GM21619 (cell line): ENCODE results near the gene SHROOM3.
A peak's percentile ranks its signal among the peaks of the same experiment; 100 is the strongest.

ENCODE experiments used
- ATAC-seq: cut with Tn5 transposase; IDR thresholded peaks from one replicate; pipeline ENCODE4 v1.9.1; 2021; ENCODE audit not compliant: unreplicated experiment

Gene SHROOM3

DNA sequence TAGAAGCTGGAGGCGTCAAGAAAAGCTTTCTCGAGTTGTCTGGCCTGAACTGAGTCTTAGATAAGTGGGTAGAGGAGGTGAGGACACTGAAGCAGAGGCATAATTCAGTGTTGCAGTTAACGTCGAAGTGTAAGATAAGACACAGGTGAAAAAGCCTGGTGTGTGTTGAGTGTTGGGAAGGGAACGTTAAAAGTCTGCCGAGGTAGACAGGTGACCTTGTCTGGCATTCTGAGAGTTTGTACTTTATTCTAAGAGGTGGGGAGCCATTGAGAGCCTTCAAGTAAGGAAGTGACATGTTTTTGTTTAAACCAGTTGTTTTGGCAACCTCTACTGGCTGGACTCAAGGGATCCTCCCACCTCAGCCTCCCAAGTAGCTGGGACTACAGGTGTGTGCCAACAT, 219.1 kb downstream of the SHROOM3 start:
- no peak for ATAC-seq

DNA sequence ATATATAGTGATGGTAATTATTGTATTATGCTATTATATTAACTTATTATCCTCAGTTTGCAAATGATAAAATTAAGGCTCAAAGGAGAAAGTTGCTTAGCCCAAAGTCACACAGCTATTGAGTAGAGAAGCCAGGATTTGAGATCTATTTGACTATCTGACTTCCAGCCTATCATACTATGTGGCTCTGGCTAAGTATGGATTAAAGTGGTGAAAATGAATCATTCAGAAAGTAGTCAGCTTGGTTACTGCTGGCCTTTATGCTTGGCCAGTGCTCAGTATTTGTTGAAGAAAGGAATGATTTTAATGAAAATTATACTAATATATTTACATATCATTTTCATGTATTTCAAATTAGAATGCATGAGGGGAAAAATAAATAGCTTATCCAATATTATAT, 219.8 kb downstream of the SHROOM3 start:
- no peak for ATAC-seq

DNA sequence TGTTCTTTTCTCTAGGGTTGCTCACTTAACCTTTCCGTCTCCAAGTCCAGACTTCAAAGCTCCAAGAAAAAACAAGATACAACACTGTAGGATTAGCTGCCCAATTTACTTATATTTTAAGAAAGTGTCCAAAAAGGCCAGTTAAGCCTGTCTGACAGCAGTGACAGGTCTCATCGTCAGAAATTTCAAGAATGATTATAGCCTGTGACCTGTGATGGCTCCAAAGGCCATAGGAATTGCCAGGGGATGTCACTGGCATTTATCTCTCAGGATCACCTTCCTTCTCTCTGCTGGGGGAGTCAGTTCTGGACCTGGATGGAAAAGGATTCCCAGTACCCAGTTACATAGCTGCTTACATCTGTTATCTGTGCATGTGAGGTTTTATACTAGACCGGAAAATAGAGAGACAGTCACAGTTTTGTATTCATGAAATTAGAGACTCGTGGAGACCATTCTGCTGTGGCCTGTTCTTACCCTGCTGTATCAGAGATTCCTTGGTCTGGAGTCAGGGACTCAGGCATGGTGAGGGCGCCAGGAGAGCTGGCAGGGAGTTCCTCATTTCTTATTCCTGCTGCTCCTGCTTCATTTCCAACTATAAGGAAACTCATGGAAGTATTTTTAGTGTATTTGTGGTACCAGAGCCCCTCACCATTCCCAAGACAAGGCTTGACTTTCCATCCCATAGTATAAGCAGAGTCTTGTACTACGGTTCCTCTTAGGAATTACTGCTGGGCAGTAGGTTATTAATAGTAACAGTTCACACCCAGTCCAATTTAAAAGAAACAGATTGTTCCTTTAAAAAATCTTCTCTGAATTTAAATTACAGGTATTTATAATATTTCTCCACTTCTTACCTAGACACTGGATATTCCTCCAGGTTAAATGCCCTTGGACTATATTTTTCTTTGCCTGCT, 220.8 kb downstream of the SHROOM3 start:
- ATAC-seq, result no peak

DNA sequence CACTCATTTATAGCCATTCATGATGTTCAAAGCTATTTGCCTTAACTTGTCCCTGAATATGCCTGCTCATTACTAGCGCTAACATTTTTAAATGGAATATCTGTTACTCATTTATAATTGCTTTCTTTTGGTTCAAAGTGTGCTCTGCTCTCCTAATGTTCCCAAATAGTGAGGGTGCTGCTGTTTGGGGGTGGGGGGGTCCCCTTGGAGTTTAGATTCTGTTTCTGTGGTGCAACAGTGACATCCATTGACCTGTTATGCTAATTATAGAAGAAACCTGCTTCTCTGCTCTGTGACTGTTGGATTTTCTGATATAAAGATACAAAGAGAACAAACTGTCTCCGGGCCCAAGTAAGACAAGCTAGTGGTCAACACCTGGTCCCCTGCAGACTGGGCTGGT, 222.4 kb downstream of the SHROOM3 start:
- ATAC-seq, result no peak

DNA sequence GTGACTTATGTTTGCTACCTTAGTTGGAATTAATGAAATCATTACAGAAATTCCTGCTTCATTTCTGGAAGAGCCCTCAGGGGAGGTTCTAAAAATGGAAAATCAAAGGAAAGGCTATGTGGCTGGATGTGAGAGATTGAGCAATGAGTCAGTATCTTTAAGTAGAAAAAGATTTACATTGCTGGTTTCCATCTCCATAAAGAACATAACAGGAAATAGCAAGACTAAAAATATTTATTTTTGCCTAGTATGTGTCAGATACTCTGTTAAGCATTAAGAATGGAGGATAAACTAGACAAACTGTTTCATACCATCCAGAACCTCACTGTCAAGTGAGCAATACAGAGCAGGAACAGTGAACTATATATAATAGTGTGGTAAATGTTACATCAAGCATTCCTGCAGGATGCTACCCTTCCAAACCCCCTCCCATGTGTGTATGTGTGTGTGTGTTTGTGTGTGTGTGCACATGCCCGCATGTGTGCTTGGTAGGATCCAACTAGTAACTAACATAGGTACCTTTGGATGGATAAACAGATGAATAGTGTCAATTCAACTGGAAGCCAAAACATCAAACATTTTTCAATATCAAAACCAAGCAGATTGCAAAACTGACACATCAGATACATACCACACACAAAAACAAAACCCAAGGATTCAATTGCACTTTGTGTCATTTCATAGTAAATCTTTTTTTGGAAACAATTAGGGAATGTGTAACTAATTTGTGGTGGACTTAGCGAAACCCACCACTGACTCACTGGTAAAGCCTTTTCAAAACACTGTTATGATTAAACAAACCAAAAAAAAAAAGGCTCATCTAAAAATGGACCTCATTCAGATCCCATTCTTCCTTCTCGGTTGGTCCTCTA, 223.4 kb downstream of the SHROOM3 start:
- peak; percentile 78 for ATAC-seq

DNA sequence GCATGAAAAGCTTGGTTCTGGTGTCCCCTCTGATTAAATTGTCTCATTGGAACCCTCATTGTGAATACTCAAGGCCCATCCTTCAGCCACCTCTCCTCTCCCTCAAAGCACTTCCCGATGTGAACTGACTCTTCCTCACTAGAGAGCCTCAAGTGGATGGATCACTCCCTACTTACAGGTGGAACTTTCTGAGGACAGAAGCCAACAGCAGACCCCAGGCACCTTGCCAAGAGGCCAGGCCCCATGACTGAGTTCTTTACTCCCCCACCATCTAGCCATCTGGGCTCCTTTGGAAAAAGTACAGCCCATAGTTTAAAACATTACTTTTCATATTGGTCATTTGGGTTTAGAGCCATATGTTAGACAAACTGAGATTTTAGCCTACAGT, 224.1 kb downstream of the SHROOM3 start:
- peak; percentile 14 for ATAC-seq

DNA sequence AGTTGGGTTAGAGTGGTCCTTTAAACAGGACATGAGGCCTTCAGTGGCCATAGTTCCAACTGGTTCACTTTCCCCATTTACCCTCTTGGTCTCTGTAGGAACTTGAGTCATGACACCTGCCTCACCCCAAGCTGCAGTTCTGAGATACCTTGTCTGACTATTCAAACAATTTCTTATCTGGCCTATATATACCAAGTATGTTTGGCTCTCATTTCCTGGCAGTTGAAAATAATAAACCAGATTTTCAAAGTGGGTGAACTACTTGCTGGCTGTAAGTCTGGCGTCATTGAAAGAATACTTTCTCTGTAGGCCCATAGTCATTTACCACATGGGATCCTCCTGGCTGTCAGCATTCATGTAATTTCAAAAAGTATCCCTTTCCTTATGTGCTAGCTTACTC, 228.8 kb downstream of the SHROOM3 start:
- no peak for ATAC-seq

DNA sequence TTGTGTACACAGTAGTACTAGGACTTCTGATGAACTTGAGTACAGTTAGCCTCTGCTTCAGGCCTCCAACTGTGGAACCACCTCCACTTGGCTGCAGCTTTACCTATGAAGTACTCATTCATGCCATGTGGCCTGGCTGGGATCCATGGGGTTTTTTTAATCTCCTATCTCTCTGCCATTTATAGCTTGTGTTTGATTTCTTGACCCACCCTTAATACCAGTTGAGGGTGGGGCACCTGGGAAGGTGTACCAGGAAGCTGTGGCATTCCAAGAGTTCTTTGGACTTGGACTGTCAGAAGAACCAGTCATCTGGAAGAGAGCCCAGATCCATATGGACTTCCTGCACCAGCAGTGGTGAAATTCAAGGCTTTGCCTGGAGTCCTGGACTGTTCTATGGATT, 230.1 kb downstream of the SHROOM3 start:
- no peak for ATAC-seq

DNA sequence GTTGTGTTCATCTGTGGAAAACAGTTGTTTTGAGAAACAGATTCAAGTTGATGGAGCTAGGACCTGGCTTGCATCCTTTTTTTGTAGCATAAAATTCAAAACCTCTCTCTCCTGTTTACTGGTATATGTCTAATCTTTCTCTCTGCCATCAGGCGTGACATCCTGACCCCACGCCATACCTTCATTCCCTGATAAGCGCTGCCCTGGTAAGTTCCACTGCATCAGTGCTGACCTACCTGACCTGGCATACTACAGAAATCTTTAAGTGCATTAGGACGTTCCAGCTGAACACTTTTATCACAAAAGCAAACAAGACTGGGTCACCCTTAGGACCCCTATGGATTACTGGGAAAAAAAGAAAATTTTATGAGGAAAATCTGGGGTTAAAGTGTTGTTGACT, 230.7 kb downstream of the SHROOM3 start:
- ATAC-seq, result no peak

DNA sequence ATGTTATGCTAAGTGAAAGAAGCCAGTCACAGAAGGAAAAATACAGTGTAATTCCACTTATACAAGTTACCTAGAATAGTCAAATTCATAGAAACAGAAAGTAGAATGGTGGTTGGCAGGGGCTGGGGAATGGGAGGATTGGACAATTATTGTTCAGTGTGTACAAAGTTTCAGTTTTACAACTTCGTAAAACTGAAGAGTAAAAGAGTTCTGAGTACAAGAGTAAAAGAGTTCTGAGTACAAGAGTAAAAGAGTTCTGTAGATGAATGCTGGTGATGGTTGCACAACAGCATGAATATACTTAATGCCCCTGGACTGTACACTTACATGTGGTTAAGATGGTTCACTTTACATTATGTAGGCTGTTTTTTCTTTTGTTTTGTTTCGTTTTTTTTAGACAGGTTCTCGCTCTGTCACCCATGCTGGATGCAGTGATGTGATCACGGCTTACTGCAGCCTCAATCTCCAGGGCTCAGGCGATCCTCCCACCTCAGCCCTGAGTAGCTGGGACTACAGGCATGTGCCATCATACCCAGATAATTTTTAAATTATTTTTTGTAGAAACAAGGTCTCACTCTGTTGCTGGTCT, 232.0 kb downstream of the SHROOM3 start:
- ATAC-seq, result peak; percentile 70

DNA sequence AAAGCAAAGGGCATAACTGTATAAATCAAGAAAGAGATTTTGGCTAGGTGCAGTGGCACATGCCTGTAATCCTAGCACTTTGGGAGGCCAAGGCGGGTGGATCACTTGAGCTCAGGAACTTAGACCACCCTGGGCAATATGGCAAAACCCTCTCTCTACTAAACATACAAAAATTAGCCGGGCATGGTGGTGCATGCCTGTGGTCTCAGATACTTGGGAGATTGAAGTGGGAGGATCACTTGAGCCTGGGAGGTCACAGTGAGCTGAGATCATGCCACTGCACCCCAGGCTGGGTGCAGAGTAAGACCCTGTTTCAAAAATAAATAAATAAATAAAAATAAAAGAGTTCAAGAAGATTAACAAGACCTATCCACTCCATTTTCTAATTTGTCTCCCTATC, 235.6 kb downstream of the SHROOM3 start:
- no peak for ATAC-seq

DNA sequence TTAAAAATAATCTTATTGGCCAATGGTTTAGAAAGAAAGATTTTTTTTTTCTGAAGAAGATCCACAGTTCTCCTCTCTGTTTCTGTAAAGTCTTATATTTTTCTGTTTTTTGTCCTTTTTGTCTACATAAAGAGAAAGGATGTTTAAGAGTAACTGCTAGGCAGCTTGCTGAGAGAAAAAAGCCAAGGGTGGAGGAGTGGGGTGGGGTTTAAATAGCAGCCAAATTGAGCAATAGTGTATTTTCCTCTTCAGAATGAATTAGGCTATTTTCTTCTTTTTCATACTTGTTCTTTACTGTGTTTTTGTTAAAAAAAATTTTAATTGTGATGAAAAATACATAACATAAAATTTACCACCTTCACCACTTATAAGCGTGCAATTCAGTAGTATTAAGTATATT, 238.3 kb downstream of the SHROOM3 start:
- ATAC-seq, result no peak

DNA sequence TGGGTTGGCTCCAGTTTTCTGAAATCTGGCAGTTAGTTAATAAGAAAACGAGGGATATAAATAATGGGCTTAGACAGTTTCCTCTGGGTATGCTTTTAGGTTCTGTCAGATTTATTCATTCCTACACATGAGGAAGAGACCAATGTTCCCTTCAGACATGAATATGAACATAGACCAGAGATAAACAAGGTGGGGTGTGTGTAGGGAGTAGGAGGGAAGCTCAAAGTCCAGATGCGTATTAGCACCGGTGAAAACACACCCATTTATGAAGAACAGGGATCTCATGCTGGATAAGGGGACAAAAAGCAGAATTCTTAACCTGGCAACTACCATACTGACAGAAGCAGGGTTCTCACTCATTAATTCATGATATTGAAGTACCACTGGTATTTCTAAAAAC, 240.0 kb downstream of the SHROOM3 start:
- no peak for ATAC-seq

DNA sequence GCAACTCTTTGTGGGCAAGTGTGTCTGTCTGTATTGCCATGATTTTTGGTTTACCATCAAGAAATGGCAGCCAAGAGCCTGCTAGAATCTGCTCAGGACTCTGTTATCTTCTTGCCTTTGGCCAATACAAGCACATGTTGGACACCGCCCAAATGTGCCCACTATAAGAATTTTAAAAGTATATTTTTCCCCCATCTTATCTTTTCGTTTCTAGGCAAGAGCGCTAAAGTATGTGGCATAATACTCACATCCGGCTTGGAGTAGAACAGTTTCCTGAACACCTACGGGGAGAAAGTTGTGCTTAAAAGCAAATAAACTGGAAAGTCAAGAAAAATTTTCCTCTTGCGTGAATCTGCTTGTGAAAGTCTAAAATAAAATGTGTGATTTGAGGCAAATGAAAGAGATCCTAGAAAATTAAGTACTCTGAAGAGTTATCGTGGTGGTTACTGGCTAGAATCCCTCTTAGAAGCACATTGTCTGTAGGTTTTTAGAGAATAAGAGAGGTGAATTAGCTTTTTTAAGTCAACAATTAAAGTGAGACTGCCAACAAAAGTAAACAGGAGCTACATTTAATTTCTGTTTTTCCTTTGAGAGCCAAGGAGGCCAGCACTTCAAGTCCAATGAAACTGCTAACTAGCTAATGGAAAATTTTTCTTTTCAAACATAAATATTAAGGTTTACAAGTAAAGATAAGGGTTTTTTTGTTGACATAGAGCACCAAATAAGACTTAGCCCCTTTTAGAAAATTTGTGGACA, 242.7 kb downstream of the SHROOM3 start:
- no peak for ATAC-seq

DNA sequence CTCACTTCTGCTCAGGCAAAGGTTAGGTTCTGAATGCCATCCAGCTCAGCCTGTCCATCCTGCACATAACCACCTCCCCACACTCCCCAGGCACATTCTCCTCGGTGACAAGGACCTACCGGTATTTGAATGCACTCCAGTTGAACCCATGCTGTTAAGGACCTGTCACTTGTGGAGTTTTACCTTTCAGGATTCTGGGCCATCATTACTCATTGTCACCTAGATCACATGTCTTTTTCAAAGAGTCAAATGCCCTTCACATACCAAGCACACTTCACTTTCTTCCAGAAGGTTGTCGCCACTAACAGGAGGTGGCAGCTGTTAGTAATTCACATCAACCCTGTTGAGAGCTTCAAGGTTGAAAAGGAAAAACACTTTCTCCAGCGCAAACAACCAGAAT, 244.7 kb downstream of the SHROOM3 start:
- ATAC-seq, result no peak

DNA sequence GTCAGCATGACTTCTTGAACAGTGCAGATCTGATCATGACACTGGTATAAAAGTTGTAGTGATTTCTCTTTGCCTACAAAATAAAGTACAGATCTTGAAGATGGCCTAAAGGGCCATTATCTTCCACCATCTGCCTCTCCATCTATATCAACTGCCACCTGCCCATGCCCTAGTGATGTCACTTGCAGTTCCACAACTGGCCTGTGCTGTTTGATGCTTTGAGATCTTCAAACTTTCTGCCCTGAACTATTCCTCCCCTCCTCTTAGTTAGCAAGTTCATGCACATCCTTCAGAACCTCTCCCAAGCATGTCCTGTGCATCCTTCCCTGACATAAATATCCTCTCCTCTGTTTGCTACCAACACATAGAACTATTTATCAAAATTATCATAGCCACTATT, 245.9 kb downstream of the SHROOM3 start:
- no peak for ATAC-seq

DNA sequence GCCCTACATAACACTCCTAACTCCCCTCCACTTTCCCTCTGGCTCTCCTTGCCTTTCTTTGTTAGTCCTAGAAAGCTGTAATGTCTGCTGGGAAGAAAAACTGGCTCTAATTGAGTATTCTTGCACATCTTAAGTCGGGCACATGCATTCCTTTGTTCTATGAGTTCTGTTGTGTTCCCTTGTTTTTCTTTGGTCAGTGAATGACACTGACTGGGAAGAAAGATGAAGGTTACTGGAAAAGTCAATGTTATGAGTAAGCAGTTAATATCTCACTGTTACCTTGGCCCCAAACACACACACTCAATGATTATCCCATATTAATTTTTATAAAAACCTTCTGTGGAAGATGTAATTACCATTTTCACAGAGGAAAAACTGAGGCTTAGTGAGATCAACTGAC, 247.0 kb downstream of the SHROOM3 start:
- no peak for ATAC-seq

DNA sequence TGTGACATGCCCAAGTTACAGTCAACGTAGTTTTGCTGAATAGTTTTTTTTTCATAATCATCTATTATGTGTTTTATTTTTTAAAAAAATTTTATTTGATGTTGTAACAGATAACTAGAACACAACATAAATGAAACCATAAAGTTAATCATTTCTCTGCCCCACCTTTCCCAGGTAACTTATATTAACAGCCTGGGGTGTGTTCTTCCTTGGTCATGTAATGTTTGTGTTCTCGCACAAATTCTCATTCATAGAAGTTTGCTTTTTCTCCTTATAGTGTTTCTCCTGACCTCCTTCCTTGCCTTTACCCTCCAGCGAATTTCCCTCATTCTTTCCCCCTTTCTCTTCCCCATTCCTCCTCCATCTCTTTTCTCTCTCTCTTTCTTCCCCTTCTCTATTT, 248.1 kb downstream of the SHROOM3 start:
- no peak for ATAC-seq

DNA sequence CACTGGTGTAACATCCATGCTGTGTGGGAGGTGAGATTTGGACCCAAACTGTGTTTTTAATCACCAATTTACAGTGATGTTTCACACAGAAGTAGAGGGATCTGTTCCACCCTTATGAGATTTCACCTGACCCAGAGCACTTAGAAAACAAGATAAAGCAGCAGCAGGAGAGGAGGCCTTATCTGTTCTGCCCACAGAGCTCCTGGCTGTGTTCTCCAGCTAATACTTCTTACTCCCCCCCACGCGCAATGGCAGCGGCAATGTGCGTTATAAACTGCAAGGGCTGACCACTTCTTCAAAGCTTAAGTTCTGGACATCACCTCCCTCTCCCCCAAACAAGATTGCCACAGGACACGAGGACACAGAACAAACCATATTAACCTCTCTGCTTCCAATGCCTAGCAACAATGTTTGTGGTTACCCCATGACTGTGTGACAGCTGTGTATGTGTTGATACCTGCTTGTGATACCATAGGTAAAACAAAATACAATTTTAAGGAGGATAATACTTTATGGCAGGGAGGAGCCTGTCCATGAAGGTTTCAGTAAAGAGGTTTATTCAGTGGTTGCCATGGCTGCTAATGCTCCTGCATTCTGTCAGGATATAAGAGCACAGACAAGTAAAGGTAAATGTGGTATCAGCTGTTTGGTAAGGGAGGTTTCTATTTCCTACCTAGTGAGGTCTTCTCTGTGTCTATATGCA, 252.9 kb downstream of the SHROOM3 start:
- ATAC-seq, result no peak

DNA sequence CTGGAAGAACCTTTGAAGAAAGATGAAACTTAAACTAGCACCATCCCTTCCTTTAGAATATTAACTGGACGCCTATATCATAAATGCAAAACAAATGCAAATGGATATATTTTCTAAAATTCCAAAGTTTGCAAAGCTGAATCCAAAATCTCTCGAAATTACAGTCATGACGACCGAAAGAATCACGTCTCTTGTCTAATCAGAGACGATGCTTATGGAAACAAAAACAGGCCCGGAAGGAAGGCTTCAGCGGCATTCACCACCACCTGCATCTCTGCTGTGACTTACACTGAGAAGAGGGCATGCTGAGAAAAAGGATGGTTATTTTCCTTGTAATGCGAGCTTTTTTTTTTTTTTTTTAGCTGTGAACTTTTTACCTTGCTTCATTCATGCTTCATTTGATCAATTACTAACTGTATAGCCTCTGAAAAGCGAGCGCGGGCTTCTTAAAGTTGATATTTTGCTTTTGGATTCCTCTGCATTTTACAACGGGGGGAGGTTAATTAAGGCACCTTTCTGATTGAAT, 253.7 kb downstream of the SHROOM3 start:
- ATAC-seq, result no peak
